Peyer's patch (tissue), 4 donors: ENCODE measurements around the gene KIAA0408. TPM values are rescaled to one million over a fixed set of nuclear protein-coding genes. Genes with fewer than 3 reads are reported as not detected.

Experiments used
- DNase-seq, 3 donors: peaks; one replicate each; pipeline ENCODE4 v3.0.0-alpha.2; 2017 to 2019
- H3K27ac ChIP-seq, 4 donors: fragments of 200-600 bp; sonication (generic); one replicate each; pipeline ENCODE4 v1.5.1; 2016 to 2019
- H3K27me3 ChIP-seq, 2 donors: fragments of 200-600 bp; sonication (generic); one replicate each; pipeline ENCODE4 v1.5.1; 2019
- H3K36me3 ChIP-seq, 3 donors: fragments of 200-600 bp; sonication (generic); one replicate each; pipeline ENCODE4 v1.5.1; 2016 to 2019
- H3K4me1 ChIP-seq, 4 donors: fragments of 200-600 bp; sonication (generic); one replicate each; pipeline ENCODE4 v1.5.1; 2016 to 2019
- H3K4me3 ChIP-seq, 4 donors: fragments of 200-600 bp; sonication (generic); 1 replicate in 3 of 4; 2 replicates in 1 of 4; pipeline ENCODE4 v1.5.1; 2016 to 2019; ENCODE audit warnings: mild to moderate bottlenecking in 1 of 4
- H3K9me3 ChIP-seq, 4 donors: fragments of 200-600 bp; sonication (generic); one replicate each; pipeline ENCODE4 v1.5.1; 2016 to 2019; ENCODE audit warnings: mild to moderate bottlenecking in 1 of 4
- POLR2A ChIP-seq, 2 donors: fragments of 450-650 bp; IDR thresholded peaks; one replicate each; pipeline ENCODE4 v1.5.1; 2017; ENCODE audit warnings: antibody characterized with exemption in 2 of 2, mild to moderate bottlenecking in 2 of 2, moderate library complexity in 2 of 2
- total RNA-seq, 4 donors: library from RNA; depleted of rRNA; stranded (reverse); fragments of >200 nt; gene quantifications; one replicate each; pipeline ENCODE4 v1.1.0, GENCODE V29; 2016
- TF ChIP-seq, protein P1 (sequence below), 6 experiments: fragments of 450-650 bp in 4 of 6; fragments of 200-600 bp in 2 of 6; sonication (generic) in 1 of 6; IDR thresholded peaks; one replicate each; pipeline ENCODE4 v1.5.1; 2017 to 2019; ENCODE audit warnings: antibody characterized with exemption in 6 of 6, mild to moderate bottlenecking in 3 of 6, moderate library complexity in 1 of 6

KIAA0408 gene
- total RNA-seq, 4 donors from 2014 or later: 0.53 to 5.0 (median 3.8) TPM

DNA sequence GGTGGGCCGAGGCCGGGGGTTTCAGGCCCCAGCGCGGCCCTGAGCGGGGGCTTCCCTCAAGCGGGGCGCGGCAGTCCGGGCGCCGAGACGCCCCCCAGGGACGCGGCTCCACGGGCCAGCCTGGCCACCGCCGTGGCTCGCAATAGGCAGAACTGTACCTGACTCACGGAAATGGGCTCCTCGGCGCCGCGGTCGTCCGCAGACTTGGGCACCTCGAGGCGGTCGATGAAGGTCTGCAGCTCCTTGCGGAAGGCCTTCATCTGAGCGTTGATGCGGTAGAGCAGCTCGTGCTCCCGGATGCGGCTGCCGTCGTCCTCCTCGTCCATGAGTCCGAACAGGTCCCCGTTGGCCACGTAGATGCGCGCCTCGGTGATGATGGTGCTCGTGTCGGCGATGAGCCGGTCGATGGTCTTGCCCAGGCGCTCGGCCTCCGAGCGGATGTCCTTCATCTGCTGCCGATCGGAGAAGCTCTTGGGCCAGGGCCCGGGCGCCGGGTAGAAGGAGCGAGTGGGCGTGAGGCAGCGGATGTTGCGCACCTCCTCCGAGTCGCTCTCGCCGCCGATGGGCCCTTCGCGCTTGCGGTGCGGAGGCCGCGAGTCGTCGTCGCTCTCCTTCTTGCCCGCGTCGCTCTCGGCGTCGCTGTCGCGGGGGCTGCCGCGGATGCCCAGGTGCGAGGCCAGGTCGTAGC is 16.1 kb upstream of the KIAA0408 start:
- DNase-seq: no peak
- Histone ChIP-seq H3K27ac (no peak overlapping the region), H3K9me3 (no peaks in the 10 kb centered on the region), H3K4me1 (no peaks in the 10 kb centered on the region), H3K36me3 (no peaks in the 10 kb centered on the region), H3K27me3 (no peaks in the 10 kb centered on the region), H3K4me3 (no peak overlapping the region)
- TF ChIP-seq, protein P1, sequence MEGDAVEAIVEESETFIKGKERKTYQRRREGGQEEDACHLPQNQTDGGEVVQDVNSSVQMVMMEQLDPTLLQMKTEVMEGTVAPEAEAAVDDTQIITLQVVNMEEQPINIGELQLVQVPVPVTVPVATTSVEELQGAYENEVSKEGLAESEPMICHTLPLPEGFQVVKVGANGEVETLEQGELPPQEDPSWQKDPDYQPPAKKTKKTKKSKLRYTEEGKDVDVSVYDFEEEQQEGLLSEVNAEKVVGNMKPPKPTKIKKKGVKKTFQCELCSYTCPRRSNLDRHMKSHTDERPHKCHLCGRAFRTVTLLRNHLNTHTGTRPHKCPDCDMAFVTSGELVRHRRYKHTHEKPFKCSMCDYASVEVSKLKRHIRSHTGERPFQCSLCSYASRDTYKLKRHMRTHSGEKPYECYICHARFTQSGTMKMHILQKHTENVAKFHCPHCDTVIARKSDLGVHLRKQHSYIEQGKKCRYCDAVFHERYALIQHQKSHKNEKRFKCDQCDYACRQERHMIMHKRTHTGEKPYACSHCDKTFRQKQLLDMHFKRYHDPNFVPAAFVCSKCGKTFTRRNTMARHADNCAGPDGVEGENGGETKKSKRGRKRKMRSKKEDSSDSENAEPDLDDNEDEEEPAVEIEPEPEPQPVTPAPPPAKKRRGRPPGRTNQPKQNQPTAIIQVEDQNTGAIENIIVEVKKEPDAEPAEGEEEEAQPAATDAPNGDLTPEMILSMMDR (IDR thresholded peaks at IDR 0.05): no peak
- TF ChIP-seq POLR2A (IDR thresholded peaks at IDR 0.05): no peak

DNA sequence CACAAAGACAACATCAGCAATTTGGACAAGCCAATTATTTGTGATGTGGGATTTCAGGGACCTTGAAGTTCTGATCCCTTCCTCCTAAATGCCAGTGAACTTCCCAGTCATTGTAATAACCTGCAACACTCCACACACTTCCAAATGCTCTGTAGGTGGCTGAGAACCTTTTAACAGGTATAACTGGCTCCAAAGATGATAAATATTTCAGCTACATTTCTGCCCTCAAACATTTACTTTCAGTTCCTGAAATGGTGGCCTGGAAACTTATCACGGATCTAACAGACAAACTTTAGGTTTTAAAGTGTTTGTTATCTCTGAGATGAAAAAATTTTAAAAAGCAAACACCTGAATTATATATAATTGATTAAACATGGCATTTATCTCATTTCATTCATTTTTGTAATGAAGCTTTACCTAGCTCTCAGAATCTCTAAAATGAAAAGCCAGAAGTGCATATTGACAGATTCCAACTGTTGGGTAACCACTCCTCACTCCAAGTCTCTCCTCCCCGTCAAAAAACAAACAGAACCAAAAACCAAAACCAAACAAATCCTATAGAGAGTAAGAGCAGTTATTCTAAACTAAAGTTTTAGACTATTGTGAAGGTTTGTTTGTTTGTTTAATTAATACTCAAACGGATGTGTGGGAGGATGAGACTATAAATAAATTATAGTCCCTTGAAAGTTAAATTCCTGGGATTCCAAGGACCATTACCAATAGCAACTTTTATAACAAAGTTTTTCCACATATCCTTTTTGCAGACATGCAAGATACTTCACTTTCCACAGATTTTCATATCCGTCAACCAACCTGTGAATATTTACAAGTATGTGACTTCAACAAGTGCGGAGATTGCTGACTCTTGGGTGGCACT is 12.4 kb upstream of the KIAA0408 start:
- H3K36me3 ChIP-seq: no peaks in the 10 kb centered on the region
- H3K27me3 ChIP-seq: no peaks in the 10 kb centered on the region
- H3K4me3 ChIP-seq: no peak overlapping the region
- no peak overlapping the region for H3K27ac ChIP-seq
- no peak for DNase-seq
- TF ChIP-seq, protein P1 (IDR thresholded peaks at IDR 0.05): no peak
- no peak for TF ChIP-seq POLR2A (IDR thresholded peaks at IDR 0.05)
- no peaks in the 10 kb centered on the region for H3K4me1 ChIP-seq
- no peaks in the 10 kb centered on the region for H3K9me3 ChIP-seq

DNA sequence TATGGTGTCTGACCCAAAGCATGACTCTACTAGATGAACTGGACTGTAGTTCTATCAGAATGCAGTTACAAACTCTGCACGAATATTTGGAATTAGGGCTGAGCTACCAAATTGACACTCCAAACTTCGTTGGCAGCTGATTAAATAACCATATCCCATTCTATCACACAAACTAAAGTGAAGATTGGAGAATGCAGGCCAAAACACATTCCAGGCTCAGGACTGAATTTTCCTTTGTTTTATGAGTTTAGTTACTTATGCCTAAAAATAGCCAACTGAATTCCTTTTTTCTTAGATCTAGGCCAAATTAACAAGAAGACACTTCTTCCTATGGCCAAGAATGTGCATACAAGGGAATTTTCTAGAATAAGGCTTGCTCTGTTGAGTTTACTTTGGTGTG is 9.7 kb upstream of the KIAA0408 start:
- TF ChIP-seq, protein P1 (IDR thresholded peaks at IDR 0.05): no peak
- no peak for TF ChIP-seq POLR2A (IDR thresholded peaks at IDR 0.05)
- no peak overlapping the region for H3K27ac ChIP-seq
- H3K36me3 ChIP-seq: no peaks in the 10 kb centered on the region
- no peaks in the 10 kb centered on the region for H3K27me3 ChIP-seq
- no peaks in the 10 kb centered on the region for H3K4me1 ChIP-seq
- H3K4me3 ChIP-seq: no peak overlapping the region
- no peak for DNase-seq
- no peaks in the 10 kb centered on the region for H3K9me3 ChIP-seq

DNA sequence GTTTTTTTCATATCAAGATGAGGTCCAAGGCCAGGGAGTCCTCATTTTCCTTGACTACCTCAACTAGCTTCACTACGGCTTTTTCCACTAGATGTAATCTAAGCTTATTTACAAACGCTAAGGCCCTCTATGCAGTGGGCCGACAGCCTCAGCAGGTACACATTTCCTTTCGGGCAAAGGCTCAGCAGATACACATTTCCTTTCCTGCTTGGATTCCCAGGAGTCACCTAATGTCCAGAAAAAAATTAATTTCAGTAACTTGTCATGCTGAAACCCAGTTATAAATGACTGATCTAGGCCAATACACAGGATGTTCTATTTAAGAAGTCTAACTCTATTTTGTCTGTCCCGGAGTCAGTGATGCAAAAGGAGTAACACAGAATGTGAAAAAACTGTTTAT is 7.2 kb upstream of the KIAA0408 start:
- H3K4me3 ChIP-seq: no peak overlapping the region
- no peaks in the 10 kb centered on the region for H3K4me1 ChIP-seq
- DNase-seq: no peak
- no peak overlapping the region for H3K27ac ChIP-seq
- no peaks in the 10 kb centered on the region for H3K27me3 ChIP-seq
- H3K9me3 ChIP-seq: no peaks in the 10 kb centered on the region
- TF ChIP-seq, protein P1 (IDR thresholded peaks at IDR 0.05): no peak
- TF ChIP-seq POLR2A (IDR thresholded peaks at IDR 0.05): no peak
- no peaks in the 10 kb centered on the region for H3K36me3 ChIP-seq

DNA sequence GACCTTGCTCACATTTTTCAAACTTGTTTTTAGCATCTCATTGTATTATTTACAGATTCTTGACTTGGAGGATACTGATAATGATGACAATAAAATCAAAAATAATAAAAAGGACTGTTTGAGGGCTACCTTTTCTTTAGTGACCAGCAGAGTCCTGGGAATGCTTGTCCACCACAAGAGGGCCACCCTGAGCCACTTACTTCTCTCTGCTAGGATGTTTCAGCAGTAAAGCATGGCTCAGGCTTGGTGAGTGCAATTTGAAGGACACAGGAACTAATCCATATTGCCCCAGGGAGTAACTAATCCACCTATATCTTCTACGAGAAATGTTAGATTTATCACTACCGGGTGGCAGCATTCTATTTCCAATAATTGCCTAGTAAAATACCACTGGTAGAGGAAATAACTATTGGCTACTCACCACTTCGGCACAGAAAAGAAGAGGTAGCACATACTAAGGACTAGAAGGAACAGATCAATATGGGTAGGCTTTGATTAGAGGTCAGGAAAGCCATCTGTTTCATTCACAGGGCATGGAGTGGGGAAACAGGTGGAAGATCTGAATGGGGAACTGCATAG is 5.8 kb upstream of the KIAA0408 start:
- Histone ChIP-seq H3K27ac (peak overlapping the region in 1 of 4 donors; percentile 49), H3K36me3 (no peaks in the 10 kb centered on the region), H3K4me1 (no peaks in the 10 kb centered on the region), H3K4me3 (no peak overlapping the region), H3K27me3 (no peaks in the 10 kb centered on the region), H3K9me3 (no peaks in the 10 kb centered on the region)
- peak; percentile 40 to 83 (median 57) for DNase-seq
- no peak for TF ChIP-seq POLR2A (IDR thresholded peaks at IDR 0.05)
- TF ChIP-seq, protein P1 (IDR thresholded peaks at IDR 0.05): peak in 5 of 6 experiments; percentile 22 to 81 (median 74)
